GM19238 (cell line): ENCODE results near the gene ABCA7.

ENCODE experiments used
- DNase-seq: peaks from one replicate; pipeline ENCODE4 v3.0.0; 2011; ENCODE audit warnings: low spot score; ENCODE audit not compliant: insufficient read length

Gene ABCA7

GRCh38 chr19:1037621-1038064 lies 2.3 kb upstream of the ABCA7 start:
- no peak for DNase-seq

- DNase-seq, result no peak
These were observed 795 bp upstream of the ABCA7 start for GRCh38 chr19:1038978-1039645.

GRCh38 chr19:1040476-1041271 lies 767 bp downstream of the ABCA7 start:
- peak; percentile 99 for DNase-seq

DNA sequence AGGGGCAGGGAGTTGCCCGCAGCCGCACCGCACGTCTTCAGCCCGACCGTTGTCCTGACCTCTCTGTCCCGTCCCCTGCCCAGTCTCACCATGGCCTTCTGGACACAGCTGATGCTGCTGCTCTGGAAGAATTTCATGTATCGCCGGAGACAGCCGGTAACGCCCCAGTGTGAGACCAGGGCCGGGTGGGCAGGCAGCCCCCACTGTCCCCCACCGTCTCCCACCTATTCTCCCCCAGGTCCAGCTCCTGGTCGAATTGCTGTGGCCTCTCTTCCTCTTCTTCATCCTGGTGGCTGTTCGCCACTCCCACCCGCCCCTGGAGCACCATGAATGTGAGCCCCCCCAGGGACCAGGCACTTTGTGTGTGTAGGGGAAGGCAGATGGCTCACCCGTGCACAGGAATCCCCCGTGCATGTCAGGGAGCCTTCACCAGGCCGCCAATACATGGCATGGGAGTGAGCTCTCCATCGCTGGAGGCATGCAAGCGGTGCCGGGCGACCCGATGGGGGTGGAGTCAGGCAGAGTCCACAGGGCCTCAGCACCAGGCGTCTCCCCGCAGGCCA lies 1.4 kb downstream of the ABCA7 start:
- no peak for DNase-seq

GRCh38 chr19:1041835-1042685 lies 2.2 kb downstream of the ABCA7 start:
- no peak for DNase-seq

GRCh38 chr19:1042689-1043511 lies 3.0 kb downstream of the ABCA7 start:
- no peak for DNase-seq

DNA sequence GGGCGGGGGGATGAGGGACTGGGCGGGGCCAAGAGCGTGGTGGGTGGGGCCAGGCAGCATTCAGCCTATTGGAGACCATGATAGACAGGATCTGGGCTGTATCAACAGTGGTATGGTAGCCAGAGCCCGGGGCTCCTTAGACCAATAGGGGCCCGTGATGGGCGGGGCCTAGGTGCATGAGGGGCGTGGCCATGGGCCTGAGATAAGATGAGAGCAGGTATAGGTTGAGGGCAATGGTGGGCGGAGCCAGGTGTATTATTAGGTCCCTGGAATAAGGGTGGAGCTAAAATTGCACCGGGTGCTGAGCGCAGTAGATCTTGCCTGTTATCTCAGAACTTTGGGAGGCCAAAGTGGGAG lies 5.3 kb downstream of the ABCA7 start:
- DNase-seq, result peak; percentile 56

DNA sequence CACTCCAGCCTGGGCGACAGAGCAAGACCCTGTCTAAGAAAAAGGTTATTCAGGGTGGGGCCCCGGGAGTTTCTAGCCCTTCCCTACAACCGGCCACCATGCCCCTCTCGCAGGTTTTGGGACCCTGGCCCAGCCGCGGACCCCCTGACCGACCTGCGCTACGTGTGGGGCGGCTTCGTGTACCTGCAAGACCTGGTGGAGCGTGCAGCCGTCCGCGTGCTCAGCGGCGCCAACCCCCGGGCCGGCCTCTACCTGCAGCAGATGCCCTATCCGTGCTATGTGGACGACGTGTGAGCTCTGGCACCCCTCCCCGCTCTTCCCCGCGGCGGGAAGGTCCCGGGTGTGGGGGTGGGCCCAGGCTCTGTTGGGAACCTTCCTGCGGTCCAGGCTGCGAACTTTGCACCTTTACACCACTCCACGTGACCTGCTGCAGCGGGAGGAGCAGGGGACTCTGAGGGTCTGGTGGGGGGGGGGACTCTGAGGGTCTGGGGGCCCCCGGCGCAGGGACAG lies 6.3 kb downstream of the ABCA7 start:
- no peak for DNase-seq

DNA sequence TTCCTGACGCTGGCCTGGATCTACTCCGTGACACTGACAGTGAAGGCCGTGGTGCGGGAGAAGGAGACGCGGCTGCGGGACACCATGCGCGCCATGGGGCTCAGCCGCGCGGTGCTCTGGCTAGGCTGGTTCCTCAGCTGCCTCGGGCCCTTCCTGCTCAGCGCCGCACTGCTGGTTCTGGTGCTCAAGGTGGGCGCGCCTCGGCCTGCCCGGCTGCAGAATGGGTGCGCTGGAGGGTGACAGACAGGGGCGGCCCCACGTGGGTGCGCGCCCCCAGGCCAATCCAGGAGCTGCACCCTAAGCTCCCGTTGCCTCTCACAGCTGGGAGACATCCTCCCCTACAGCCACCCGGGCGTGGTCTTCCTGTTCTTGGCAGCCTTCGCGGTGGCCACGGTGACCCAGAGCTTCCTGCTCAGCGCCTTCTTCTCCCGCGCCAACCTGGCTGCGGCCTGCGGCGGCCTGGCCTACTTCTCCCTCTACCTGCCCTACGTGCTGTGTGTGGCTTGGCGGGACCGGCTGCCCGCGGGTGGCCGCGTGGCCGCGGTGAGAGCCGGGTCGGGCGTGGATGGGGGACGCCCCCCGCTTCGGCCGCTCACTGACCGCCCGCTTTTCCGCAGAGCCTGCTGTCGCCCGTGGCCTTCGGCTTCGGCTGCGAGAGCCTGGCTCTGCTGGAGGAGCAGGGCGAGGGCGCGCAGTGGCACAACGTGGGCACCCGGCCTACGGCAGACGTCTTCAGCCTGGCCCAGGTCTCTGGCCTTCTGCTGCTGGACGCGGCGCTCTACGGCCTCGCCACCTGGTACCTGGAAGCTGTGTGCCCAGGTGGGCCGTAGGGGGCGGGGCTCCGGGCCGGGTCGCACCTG lies 7.2 kb downstream of the ABCA7 start:
- no peak for DNase-seq

GRCh38 chr19:1047696-1048147 lies 7.8 kb downstream of the ABCA7 start:
- DNase-seq, result no peak

DNA sequence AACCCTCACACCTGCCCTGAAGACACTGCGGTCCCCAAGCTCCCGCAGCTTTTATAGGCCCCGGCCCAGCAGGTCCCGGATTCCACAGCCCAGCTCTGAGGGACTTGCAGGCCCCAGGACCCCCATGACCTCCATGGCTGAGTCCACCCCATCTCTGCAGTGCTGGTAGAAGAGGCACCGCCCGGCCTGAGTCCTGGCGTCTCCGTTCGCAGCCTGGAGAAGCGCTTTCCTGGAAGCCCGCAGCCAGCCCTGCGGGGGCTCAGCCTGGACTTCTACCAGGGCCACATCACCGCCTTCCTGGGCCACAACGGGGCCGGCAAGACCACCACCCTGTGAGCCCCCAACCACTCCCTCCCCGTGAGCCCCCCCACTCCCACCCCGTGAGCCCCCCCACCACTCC lies 9.2 kb downstream of the ABCA7 start:
- DNase-seq, result no peak

GRCh38 chr19:1049800-1050199 lies 9.9 kb downstream of the ABCA7 start:
- DNase-seq, result no peak

GRCh38 chr19:1050989-1051788 lies 11.3 kb downstream of the ABCA7 start:
- DNase-seq, result no peak

GRCh38 chr19:1051791-1052190 lies 11.9 kb downstream of the ABCA7 start:
- no peak for DNase-seq

DNA sequence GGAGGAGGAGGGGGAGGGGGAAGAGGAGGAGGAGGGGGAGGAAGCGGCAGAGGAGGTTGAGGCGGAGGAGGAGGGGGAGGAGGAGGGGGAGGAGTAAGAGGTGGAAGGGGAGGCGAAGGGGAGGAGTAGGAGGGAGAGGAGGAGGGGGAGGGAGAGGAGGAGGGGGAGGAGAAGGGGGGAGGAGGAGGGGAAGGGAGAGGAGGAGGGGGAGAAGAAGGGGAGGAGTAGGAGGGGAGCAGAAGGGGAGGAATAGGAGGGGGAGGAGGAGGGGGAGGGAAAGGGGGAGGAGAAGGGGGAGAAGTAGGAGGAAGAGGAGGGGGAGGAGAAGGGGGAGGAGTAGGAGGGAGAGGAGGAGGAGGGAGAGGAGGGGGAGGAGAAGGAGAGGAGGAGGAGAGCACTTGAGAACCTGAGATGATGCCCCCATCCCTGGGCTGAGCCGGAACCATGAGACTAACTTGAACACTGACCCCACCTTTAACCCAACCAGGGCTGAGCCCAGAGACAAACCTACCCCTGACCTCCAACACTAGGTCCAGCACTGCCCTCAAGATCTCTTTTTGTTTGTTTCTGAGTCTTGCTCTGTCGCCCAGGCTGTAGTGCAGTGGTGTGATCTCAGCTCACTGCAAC lies 12.6 kb downstream of the ABCA7 start:
- no peak for DNase-seq

GRCh38 chr19:1053176-1054101 lies 13.5 kb downstream of the ABCA7 start:
- DNase-seq, result no peak
